Smooth muscle cell (in vitro differentiated cells): ENCODE results near the gene PARL. TPM values are rescaled to one million over a fixed set of nuclear protein-coding genes. Genes with fewer than 3 reads are reported as not detected.
A peak's percentile ranks its signal among the peaks of the same experiment; 100 is the strongest.

Experiments
- DNase-seq: peaks from one replicate; lab custom pipeline; 2025; ENCODE audit not compliant: unreplicated experiment; lab: John Stamatoyannopoulos, UW
- H2AFZ ChIP-seq: fragments of 200-600 bp; sonication (generic); 2 replicates; pipeline ENCODE4 v1.6.0; 2016; ENCODE audit warnings: antibody characterized with exemption, low read depth, mild to moderate bottlenecking
- H3F3A ChIP-seq: fragments of 200-600 bp; sonication (generic); 2 replicates; pipeline ENCODE4 v1.6.0; 2017; ENCODE audit warnings: antibody characterized with exemption, low read depth
- H3K27ac ChIP-seq: fragments of 200-600 bp; sonication (generic); 2 replicates; pipeline ENCODE4 v1.5.1; 2016; ENCODE audit warnings: low read depth, mild to moderate bottlenecking
- H3K27me3 ChIP-seq: fragments of 200-600 bp; sonication (generic); 2 replicates; pipeline ENCODE4 v1.6.1; 2016; ENCODE audit warnings: low read depth, mild to moderate bottlenecking
- H3K36me3 ChIP-seq: fragments of 200-600 bp; sonication (generic); 2 replicates; pipeline ENCODE4 v1.5.1; 2016; ENCODE audit warnings: low read depth
- H3K4me1 ChIP-seq: fragments of 200-600 bp; sonication (generic); 2 replicates; pipeline ENCODE4 v1.5.1; 2016; ENCODE audit warnings: low read depth
- H3K4me2 ChIP-seq: fragments of 200-600 bp; sonication (generic); 2 replicates; pipeline ENCODE4 v1.6.0; 2016; ENCODE audit warnings: mild to moderate bottlenecking
- H3K4me3 ChIP-seq: fragments of 200-600 bp; sonication (generic); 2 replicates; pipeline ENCODE4 v1.5.1; 2016; ENCODE audit warnings: mild to moderate bottlenecking
- H3K79me2 ChIP-seq: fragments of 200-600 bp; sonication (generic); 2 replicates; pipeline ENCODE4 v1.6.0; 2016; ENCODE audit warnings: low read depth, mild to moderate bottlenecking
- H3K9ac ChIP-seq: fragments of 200-600 bp; sonication (generic); 2 replicates; pipeline ENCODE4 v1.6.0; 2016; ENCODE audit warnings: low read depth
- H3K9me3 ChIP-seq: fragments of 200-600 bp; sonication (generic); replicated peaks from 2 replicates; pipeline ENCODE4 v1.5.1; 2016; ENCODE audit warnings: low read depth
- H4K20me1 ChIP-seq: fragments of 200-600 bp; sonication (generic); 2 replicates; pipeline ENCODE4 v1.6.0; 2016; ENCODE audit warnings: low read depth
- CTCF ChIP-seq: fragments of 200-600 bp; sonication (generic); IDR thresholded peaks from 2 replicates; pipeline ENCODE4 v1.5.1; 2017; ENCODE audit warnings: borderline replicate concordance, mild to moderate bottlenecking, antibody characterized with exemption; ENCODE audit not compliant: insufficient read depth, poor library complexity, severe bottlenecking
- WGBS: methylation state at CpG from one replicate; pipeline ENCODE4 v1.1.7; 2016; ENCODE audit warnings: low lambda C conversion rate; 5-methylcytosine and 5-hydroxymethylcytosine counted together
- polyA plus RNA-seq: library from polyadenylated mRNA; unstranded; fragments of >200 nt; fragmentation: Nextera tagmentation; extraction: Ambion mirVana; gene quantifications from 2 replicates; pipeline ENCODE4 v1.2.1, GENCODE V29; 2016
- total RNA-seq: library from RNA; depleted of rRNA; stranded (reverse); fragments of >200 nt; gene quantifications from 2 replicates; pipeline ENCODE4 v1.2.3, GENCODE V29; 2014

Gene PARL
- total and polyA plus RNA-seq, 2 experiments from 2014 or later: 53.7 to 79.3 TPM

- no peak for TF ChIP-seq CTCF
- H4K20me1 ChIP-seq: no peaks in the 10 kb centered on the region
- WGBS: 96% methylated on average over 1 of the region's 1 CpG
These were observed 70.4 kb downstream of the PARL start for GRCh38 chr3:183814240-183814639.

GRCh38 chr3:183812761-183813445 lies 71.8 kb downstream of the PARL start:
- no peak overlapping the region for H3K9ac ChIP-seq
- no peaks in the 10 kb centered on the region for H4K20me1 ChIP-seq
- H2AFZ ChIP-seq: no peak overlapping the region
- no peaks in the 10 kb centered on the region for H3K9me3 ChIP-seq
- peaks cover 8% of the 10 kb centered on the region for H3K36me3 ChIP-seq
- H3K4me3 ChIP-seq: no peak overlapping the region
- DNase-seq: no peak
- no peaks in the 10 kb centered on the region for H3K79me2 ChIP-seq
- peak overlapping the region; percentile 76 for H3K27ac ChIP-seq
- no peaks in the 10 kb centered on the region for H3K27me3 ChIP-seq
- no peak for TF ChIP-seq CTCF
- H3K4me2 ChIP-seq: no peak overlapping the region
- peaks cover 6% of the 10 kb centered on the region for H3F3A ChIP-seq
- no peaks in the 10 kb centered on the region for H3K4me1 ChIP-seq
- 82% methylated on average over 8 of the region's 8 CpGs for WGBS

More at GRCh38 chr3:183814240-183814639, 70.4 kb downstream of the PARL start:
- H3K27ac ChIP-seq: peak overlapping the region; percentile 31
- DNase-seq: no peak
- H3K36me3 ChIP-seq: peaks cover under 1% of the 10 kb centered on the region
- no peaks in the 10 kb centered on the region for H3K79me2 ChIP-seq
- no peak overlapping the region for H2AFZ ChIP-seq
- no peaks in the 10 kb centered on the region for H3K9me3 ChIP-seq
- no peak overlapping the region for H3K4me3 ChIP-seq
- no peak overlapping the region for H3K4me2 ChIP-seq
- H3K27me3 ChIP-seq: no peaks in the 10 kb centered on the region
- peaks cover 6% of the 10 kb centered on the region for H3F3A ChIP-seq
- H3K9ac ChIP-seq: no peak overlapping the region
- H3K4me1 ChIP-seq: no peaks in the 10 kb centered on the region

DNA sequence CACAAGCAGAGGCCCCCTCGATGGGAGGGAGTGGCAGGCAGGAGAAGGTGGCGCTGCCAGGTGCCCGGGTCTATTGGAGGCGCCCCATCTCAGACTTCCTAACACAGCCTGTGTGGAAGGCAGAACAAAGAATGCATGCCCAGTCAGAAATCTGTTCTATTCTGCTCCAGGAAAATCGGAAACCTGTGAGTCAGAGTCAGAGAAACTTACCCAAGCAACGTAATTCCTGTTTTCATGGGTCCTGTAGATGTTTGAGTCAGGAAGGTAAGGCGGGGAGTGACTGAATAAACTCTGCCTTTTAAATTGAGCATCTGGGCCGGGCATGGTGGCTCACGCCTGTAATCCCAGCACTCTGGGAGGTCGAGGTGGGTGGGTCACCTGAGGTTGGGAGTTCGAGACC lies 73.0 kb downstream of the PARL start:
- Histone ChIP-seq H3K4me1 (no peaks in the 10 kb centered on the region), H3K4me3 (no peak overlapping the region), H3K79me2 (no peaks in the 10 kb centered on the region), H3K9me3 (no peaks in the 10 kb centered on the region), H2AFZ (no peak overlapping the region), H4K20me1 (no peaks in the 10 kb centered on the region), H3K27ac (no peak overlapping the region), H3K36me3 (peaks cover 15% of the 10 kb centered on the region), H3K9ac (no peak overlapping the region), H3F3A (peaks cover 6% of the 10 kb centered on the region), H3K4me2 (no peak overlapping the region), H3K27me3 (no peaks in the 10 kb centered on the region)
- DNase-seq: no peak
- 96% methylated on average over 11 of the region's 11 CpGs for WGBS
- TF ChIP-seq CTCF: no peak
